ENCODE measurements around the gene TSPAN1.
"Not testable (repeated sequence)": the region's sequence is repeated elsewhere in the genome, so short reads cannot be mapped to it uniquely, and the experiment has no call there.

TSPAN1 gene

GRCh38 chr1:46210561-46210960 is 35.7 kb downstream of the TSPAN1 start:
- in situ Hi-C loops (cut with HindIII; ENCODE audit: low sequenced_read_pairs), result loop anchor here (5.0 kb wide), 1 partner anchor 52 kb away; no protein-coding TSS in a partner anchor

- in situ Hi-C loops (cut with HindIII; ENCODE audit: low sequenced_read_pairs), result loop anchor here (5.0 kb wide), 1 partner anchor 51 kb away; no protein-coding TSS in a partner anchor
Measured at GRCh38 chr1:46211051-46211450, 36.2 kb downstream of the TSPAN1 start.

DNA sequence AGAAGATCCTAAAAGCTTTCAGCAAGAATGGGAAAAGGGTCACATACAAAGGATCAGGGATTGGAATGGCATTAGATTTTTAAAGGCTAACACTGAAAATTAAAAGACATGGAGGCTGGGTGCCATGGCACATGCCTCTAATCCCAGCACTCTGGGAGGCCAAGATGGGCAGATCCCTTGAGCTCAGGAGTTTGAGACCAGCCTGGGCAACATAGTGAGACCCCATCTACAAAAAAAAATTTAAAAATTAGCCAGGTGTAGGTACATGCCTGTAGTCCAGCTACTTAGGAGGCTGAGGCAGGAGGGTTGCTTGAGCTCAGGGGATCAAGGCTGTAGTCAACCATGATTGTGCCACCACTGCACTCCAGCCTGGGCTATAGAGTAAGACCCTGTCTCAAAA is 40.6 kb downstream of the TSPAN1 start:
- in situ Hi-C loops (cut with HindIII; ENCODE audit: low sequenced_read_pairs), result no loop called here

DNA sequence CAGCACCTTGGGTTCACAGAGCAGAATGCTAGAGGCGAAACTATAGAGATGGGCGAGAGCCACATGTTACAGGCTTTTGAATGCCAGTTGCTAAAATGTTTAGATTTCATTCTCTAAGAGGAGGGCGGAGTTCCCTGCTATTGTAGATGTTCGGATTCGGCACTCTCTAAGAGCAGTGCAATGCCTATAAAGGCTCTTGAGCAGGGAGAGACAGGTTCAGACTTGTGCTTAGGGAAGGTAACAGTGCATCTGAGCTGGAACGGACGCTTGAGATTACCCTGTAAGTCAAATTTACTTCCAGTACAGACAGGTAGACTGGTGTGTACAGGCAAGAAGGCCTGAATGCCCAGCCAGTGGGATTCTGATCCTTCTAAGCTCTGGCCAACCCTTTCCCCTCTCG is 43.6 kb downstream of the TSPAN1 start:
- in situ Hi-C loops (cut with HindIII; ENCODE audit: low sequenced_read_pairs), result no loop called here

DNA sequence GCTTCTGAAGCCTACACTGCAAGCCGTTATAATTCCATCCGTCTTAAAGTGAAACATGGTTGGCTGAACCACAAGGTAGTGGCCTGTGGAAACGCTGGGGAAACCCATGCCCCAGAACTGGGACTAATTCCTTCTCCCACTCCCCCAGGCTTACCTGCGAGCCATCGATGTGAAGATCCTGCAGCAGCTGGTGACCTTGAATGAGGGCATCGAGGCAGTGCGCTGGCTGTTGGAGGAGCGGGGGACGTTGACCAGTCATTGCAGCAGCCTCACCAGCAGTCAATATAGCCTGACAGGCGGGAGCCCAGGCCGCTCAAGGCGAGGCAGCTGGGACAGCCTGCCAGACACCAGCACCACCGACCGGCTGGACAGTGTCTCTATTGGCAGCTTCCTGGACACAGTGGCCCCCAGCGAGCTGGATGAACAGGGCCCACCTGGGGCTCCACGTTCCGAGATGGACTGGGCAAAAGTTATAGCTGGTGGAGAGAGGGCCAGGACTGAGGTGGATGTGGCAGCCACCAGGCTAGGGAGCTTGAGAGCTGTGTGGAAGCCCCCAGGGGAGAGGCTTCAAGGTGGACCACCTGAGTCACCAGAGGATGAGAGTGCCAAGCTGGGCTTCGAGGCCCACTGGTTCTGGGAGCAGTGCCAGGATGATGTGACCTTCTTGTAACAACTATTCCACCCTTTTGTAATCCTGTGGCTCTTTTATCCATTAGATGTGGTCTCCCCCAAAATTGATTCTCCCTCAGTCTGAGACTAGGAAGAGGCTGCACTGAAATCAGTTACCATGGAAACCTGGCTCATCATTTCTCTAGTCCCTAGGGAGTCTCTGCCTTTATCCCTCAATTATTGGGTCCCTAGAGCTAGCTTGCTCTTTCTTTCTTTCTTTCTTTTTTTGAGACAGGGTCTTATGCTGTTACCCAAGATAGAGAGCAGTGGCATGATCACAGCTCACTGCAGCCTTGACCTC is 44.9 kb downstream of the TSPAN1 start:
- in situ Hi-C loops (cut with HindIII; ENCODE audit: low sequenced_read_pairs), result no loop called here

GRCh38 chr1:46220808-46221207 is 45.9 kb downstream of the TSPAN1 start:
- in situ Hi-C loops (cut with HindIII; ENCODE audit: low sequenced_read_pairs), result no loop called here

DNA sequence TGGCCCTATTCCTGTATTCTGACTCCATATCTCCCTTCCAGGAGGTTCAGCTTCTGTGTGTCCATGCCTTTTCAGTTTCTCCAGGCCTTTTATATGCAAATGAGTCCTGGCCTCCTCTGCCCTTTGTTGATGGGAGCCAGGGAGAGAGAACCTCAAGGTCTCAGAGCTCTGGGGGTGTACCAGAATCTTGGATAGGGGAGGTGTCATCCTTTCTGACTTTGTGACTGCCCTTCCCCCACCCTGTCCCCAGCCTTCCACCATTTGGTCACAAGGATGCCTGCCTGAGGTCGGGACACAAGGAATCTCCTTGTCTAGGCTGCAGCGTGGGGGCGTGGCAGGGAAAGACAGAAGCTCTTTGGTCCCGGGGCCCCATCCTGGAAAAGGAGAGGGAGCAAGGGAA is 46.9 kb downstream of the TSPAN1 start:
- in situ Hi-C loops (cut with HindIII; ENCODE audit: low sequenced_read_pairs), result no loop called here

DNA sequence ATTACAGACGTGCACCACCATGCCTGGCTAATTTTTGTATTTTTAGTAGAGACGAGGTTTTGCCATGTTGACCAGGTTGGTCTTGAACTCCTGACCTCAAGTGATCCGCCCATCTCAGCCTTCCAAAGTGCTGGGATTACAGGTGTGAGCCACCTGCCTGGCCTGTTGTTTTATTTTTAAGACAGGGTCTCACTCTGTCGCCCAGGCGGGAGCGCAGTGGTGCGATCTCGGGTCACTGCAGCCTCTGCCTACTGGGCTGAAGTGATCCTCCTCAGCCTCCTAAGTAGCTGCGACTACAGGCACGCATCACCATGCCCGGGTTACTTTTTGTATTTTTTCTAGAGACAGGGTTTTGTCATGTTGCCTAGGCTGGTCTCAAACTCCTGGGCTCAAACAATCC is 48.2 kb downstream of the TSPAN1 start:
- in situ Hi-C loops (cut with HindIII; ENCODE audit: low sequenced_read_pairs), result not testable (repeated sequence)

DNA sequence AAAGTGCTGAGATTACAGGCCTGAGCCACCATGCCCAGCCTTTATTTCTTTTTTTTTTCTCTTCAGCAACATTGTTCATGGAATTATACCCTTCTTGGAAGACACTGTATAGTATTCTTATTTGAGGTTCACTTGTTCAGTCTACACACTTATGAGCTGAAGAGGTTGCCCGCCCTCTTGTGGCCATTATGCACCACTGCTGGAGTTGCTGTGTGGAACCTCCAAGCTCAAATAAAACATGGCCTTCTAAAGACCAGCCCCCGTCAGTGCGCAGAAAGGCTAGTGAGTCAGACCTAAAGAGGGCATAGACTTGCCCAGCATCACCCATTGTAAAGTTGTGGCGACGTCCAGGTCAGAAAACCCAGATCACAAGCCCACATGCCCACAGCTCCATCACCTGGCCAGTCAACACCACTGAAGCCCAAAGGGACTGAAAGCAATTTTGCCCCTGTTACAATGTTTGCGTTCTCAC is 48.6 kb downstream of the TSPAN1 start:
- in situ Hi-C loops (cut with HindIII; ENCODE audit: low sequenced_read_pairs), result no loop called here

GRCh38 chr1:46224966-46225365 is 50.1 kb downstream of the TSPAN1 start:
- in situ Hi-C loops (cut with HindIII; ENCODE audit: low sequenced_read_pairs), result no loop called here

DNA sequence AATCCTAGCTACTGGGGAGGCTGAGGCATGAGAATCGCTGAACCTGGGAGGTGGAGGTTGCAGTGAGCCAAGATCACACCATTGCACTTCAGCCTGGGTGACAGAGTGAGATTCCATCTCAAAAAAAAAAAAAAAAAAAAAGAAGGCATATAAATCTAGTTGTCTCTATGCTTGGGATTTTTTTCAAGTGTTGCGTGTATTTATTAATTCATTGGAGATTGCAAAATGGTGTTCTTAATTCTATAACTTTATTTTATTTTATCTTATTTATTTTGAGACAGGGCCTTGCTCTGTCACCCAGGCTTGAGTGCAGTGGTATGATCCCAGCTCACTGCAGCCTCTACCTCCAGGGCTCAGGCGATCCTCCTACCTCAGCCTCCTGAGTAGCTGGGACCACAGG is 56.3 kb downstream of the TSPAN1 start:
- in situ Hi-C loops (cut with HindIII; ENCODE audit: low sequenced_read_pairs), result not testable (repeated sequence)

All from endothelial cell of hepatic sinusoid (primary cell).